Inferior parietal cortex (tissue), 1 donor: ENCODE measurements around the gene WNT9B.

Source experiments
- DNase-seq: peaks from one replicate; pipeline ENCODE4 v3.0.0-alpha.2; 2016; ENCODE audit errors: extremely low spot score

WNT9B gene

GRCh38 chr17:46851029-46851741, at the start of gene WNT9B:
Gene WNT9B, plus strand, starts transcription at chr17:46851583. Its CDS starts 56 bp downstream, at chr17:46851639.
- no peak for DNase-seq

- DNase-seq: no peak
These were observed 48.6 kb upstream of the WNT9B start for GRCh38 chr17:46802800-46803199.

- DNase-seq: no peak
These were observed 47.8 kb upstream of the WNT9B start for GRCh38 chr17:46803544-46803943.

- no peak for DNase-seq
These were observed 45.6 kb upstream of the WNT9B start for GRCh38 chr17:46805771-46806170.

- no peak for DNase-seq
These were observed 42.2 kb upstream of the WNT9B start for GRCh38 chr17:46809110-46809571.

GRCh38 chr17:46810837-46811236, 40.5 kb upstream of the WNT9B start:
- no peak for DNase-seq

GRCh38 chr17:46811978-46812583, 39.3 kb upstream of the WNT9B start:
- no peak for DNase-seq

GRCh38 chr17:46812624-46813318, 38.6 kb upstream of the WNT9B start:
- no peak for DNase-seq

- DNase-seq: no peak
These were observed 37.5 kb upstream of the WNT9B start for GRCh38 chr17:46813920-46814319.

- DNase-seq: no peak
These were observed 36.9 kb upstream of the WNT9B start for GRCh38 chr17:46814446-46814845.

- DNase-seq: no peak
These were observed 35.7 kb upstream of the WNT9B start for GRCh38 chr17:46815474-46816353.

- DNase-seq: no peak
These were observed 34.1 kb upstream of the WNT9B start for GRCh38 chr17:46817151-46817900.

GRCh38 chr17:46817901-46818209, 33.5 kb upstream of the WNT9B start:
- no peak for DNase-seq

- DNase-seq: no peak
These were observed 33.0 kb upstream of the WNT9B start, which contains the start of gene WNT3 for GRCh38 chr17:46818316-46818928. Gene WNT3, minus strand, starts transcription at chr17:46818692. Its CDS starts 95 bp downstream, at chr17:46818597.

- no peak for DNase-seq
These were observed 32.2 kb upstream of the WNT9B start for GRCh38 chr17:46818929-46819859.

GRCh38 chr17:46819906-46820351, 31.5 kb upstream of the WNT9B start:
- DNase-seq: no peak

- DNase-seq: no peak
These were observed 30.6 kb upstream of the WNT9B start for GRCh38 chr17:46820592-46821450.
